ENCODE data around the gene ALG2. TPM values are rescaled to one million over a fixed set of nuclear protein-coding genes. Genes with fewer than 3 reads are reported as not detected.
"Not testable (repeated sequence)": the region's sequence is repeated elsewhere in the genome, so short reads cannot be mapped to it uniquely, and the experiment has no call there.

The ALG2 gene
- polyA plus RNA-seq, 3 donors = 49.2 to 52.1 (median 50.5) TPM

- no peak for DNase-seq (ENCODE audit: low read depth in 3 of 3, low spot score in 2 of 3)
Observed at GRCh38 chr9:99239341-99240060, 17.8 kb upstream of the ALG2 start.

- no peak for DNase-seq (ENCODE audit: low read depth in 3 of 3, low spot score in 2 of 3)
Observed at GRCh38 chr9:99238331-99238730, 16.6 kb upstream of the ALG2 start.

- DNase-seq (ENCODE audit: low read depth in 3 of 3, low spot score in 2 of 3) = not testable (repeated sequence)
Observed at GRCh38 chr9:99237849-99238248, 16.1 kb upstream of the ALG2 start.

- no peak for DNase-seq (ENCODE audit: low read depth in 3 of 3, low spot score in 2 of 3)
Observed at GRCh38 chr9:99237356-99237755, 15.6 kb upstream of the ALG2 start.

- no peak for DNase-seq (ENCODE audit: low read depth in 3 of 3, low spot score in 2 of 3)
Observed at GRCh38 chr9:99235926-99236634, 14.3 kb upstream of the ALG2 start.

GRCh38 chr9:99235069-99235468, 13.3 kb upstream of the ALG2 start:
- DNase-seq (ENCODE audit: low read depth in 3 of 3, low spot score in 2 of 3) = no peak

GRCh38 chr9:99234618-99235017, 12.9 kb upstream of the ALG2 start:
- no peak for DNase-seq (ENCODE audit: low read depth in 3 of 3, low spot score in 2 of 3)

- DNase-seq (ENCODE audit: low read depth in 3 of 3, low spot score in 2 of 3) = no peak
Observed at GRCh38 chr9:99231711-99232110, 10.0 kb upstream of the ALG2 start.

- DNase-seq (ENCODE audit: low read depth in 3 of 3, low spot score in 2 of 3) = no peak
Observed at GRCh38 chr9:99230206-99230605, 8.5 kb upstream of the ALG2 start.

- no peak for DNase-seq (ENCODE audit: low read depth in 3 of 3, low spot score in 2 of 3)
Observed at GRCh38 chr9:99226054-99226453, 4.3 kb upstream of the ALG2 start.

- no peak for DNase-seq (ENCODE audit: low read depth in 3 of 3, low spot score in 2 of 3)
Observed at GRCh38 chr9:99224445-99224844, 2.7 kb upstream of the ALG2 start.

GRCh38 chr9:99222416-99223270, 901 bp upstream of the ALG2 start:
- peak in 2 of 3 donors; percentile 25 to 26 for DNase-seq (ENCODE audit: low read depth in 3 of 3, low spot score in 2 of 3)

- DNase-seq (ENCODE audit: low read depth in 3 of 3, low spot score in 2 of 3) = no peak
Observed at GRCh38 chr9:99221266-99221620, 499 bp downstream of the ALG2 start.

- DNase-seq (ENCODE audit: low read depth in 3 of 3, low spot score in 2 of 3) = no peak
Observed at GRCh38 chr9:99220011-99220410, 1.7 kb downstream of the ALG2 start.

GRCh38 chr9:99216073-99216472, 5.7 kb downstream of the ALG2 start:
- no peak for DNase-seq (ENCODE audit: low read depth in 3 of 3, low spot score in 2 of 3)

- DNase-seq (ENCODE audit: low read depth in 3 of 3, low spot score in 2 of 3) = no peak
Observed at GRCh38 chr9:99213197-99213596, 8.5 kb downstream of the ALG2 start.

- no peak for DNase-seq (ENCODE audit: low read depth in 3 of 3, low spot score in 2 of 3)
Observed at GRCh38 chr9:99211746-99212145, 10.0 kb downstream of the ALG2 start.

- DNase-seq (ENCODE audit: low read depth in 3 of 3, low spot score in 2 of 3) = no peak
Observed at GRCh38 chr9:99210572-99210971, 11.2 kb downstream of the ALG2 start.

- no peak for DNase-seq (ENCODE audit: low read depth in 3 of 3, low spot score in 2 of 3)
Observed at GRCh38 chr9:99201603-99202002, 20.1 kb downstream of the ALG2 start.

- no peak for DNase-seq (ENCODE audit: low read depth in 3 of 3, low spot score in 2 of 3)
Observed at GRCh38 chr9:99199938-99200539, 21.7 kb downstream of the ALG2 start.

GRCh38 chr9:99197987-99198386, 23.8 kb downstream of the ALG2 start:
- no peak for DNase-seq (ENCODE audit: low read depth in 3 of 3, low spot score in 2 of 3)

Measured in right renal cortex interstitium (tissue), 3 donors.